ENCODE data around the gene RNF25.
A peak's percentile ranks its signal among the peaks of the same experiment; 100 is the strongest.

Gene RNF25

DNA sequence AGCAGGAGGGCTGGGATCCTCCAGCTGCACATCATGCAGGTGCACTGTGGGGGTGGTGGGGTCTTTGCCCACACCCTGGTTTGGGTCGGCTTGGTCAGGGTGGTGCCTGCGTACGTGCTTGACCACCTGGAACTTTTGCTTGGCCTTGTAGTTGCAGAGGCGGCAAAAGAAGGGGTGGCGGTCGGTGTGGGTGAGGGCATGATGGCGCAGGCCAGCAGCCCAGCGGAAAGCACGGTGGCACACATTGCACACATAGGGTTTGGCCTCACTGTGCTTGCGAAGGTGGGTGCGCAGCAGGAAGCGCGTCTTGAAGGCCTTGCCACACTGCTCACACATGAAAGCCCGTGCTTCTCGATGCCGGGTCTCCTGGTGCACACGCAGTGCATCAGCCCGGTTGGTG, 33.4 kb downstream of the RNF25 start:
- in situ Hi-C loops (cut with MboI; ENCODE audit: low pct_unique_long_range_greater_than_20kb, low sequenced_read_pairs), result no loop called here
- no peak for DNase-seq

DNA sequence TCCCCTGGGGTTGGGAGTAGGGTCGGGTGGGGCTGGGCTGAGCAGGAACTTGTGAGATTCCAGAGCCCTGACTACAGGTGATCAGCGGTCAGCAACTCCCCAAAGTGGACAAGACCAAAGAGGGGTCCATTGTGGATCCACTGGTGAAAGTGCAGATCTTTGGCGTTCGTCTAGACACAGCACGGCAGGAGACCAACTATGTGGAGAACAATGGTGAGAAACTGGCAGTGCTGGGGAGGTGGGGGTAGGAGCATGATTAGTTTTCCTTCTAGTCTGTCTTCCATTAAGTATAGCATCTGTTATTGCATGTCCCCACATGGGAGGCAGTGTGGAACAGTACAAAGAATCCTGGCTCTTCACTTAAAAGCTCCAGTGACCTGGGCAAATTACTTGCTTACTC, 36.1 kb downstream of the RNF25 start:
- in situ Hi-C loops (cut with MboI; ENCODE audit: low pct_unique_long_range_greater_than_20kb, low sequenced_read_pairs), result no loop called here
- DNase-seq, result no peak

DNA sequence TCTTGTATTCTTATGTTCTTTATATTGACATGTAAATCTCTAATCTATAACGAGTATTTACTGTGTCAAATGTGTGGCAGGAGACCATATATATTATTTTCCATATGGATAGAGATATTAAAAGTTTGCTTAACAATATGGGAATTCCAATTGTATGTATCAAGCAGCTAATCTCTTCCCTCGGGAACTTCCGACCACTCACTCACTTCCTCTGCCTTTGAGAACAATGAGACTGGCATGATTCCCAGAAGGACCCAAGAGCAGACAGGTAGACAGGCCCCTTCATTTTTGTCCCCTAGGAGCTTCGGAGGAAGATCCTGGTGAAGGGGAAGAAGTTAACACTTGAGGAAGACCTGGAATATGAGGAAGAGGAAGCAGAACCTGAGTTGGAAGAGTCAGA, 40.0 kb downstream of the RNF25 start:
- no peak for DNase-seq
- in situ Hi-C loops (cut with MboI; ENCODE audit: low pct_unique_long_range_greater_than_20kb, low sequenced_read_pairs), result no loop called here

DNA sequence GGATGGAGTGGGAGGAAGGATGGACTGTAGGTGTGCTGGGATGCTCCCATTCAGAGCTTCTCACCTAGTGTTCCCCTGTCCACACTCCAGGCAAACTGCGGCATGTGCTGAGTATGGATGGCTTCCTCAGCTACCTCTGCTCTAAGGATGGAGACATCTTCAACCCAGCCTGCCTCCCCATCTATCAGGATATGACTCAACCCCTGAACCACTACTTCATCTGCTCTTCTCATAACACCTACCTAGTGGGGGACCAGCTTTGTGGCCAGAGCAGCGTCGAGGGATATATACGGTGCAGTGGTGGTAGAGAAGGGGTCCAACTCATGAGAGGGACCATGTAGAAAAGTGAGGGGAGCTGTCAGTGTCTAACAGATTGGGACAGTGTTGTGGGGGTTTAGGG, 43.9 kb downstream of the RNF25 start:
- DNase-seq, result no peak
- in situ Hi-C loops (cut with MboI; ENCODE audit: low pct_unique_long_range_greater_than_20kb, low sequenced_read_pairs), result no loop called here

DNA sequence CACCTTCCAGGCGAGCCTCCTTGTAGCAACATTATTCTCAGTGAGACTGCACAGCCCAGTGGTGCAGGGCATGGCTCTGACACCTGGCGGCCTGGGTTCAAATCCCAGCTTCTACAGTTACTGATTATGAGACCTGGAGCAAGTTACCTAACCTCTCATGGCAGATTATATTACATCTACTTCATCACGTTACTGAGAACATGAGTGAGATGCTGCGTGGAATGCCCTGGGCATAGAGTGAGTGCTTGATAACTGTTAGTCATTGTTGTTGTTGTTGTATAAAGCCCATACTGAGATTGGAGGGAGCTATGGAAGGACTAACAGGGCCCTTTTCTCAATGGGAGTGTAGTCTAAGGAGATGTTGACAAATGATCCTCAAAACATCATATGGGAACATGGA, 45.4 kb downstream of the RNF25 start:
- in situ Hi-C loops (cut with MboI; ENCODE audit: low pct_unique_long_range_greater_than_20kb, low sequenced_read_pairs), result no loop called here
- no peak for DNase-seq

DNA sequence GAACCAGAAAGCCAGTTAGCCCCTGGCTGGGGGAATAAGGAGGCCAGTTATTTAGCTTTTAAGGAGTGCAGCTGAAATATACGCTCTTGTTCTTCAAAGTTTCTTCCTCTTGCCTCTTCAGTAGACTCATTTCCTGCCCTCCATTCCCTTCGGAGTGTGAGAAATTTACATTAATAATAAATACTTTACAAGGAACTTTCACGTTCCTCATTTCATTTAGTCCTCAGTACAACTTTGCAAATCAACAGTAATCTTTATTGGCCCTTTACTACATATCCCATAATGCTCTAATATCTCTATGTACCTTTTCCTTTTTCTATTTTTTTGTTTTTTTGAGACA, 48.5 kb downstream of the RNF25 start:
- no peak for DNase-seq
- in situ Hi-C loops (cut with MboI; ENCODE audit: low pct_unique_long_range_greater_than_20kb, low sequenced_read_pairs), result no loop called here

DNA sequence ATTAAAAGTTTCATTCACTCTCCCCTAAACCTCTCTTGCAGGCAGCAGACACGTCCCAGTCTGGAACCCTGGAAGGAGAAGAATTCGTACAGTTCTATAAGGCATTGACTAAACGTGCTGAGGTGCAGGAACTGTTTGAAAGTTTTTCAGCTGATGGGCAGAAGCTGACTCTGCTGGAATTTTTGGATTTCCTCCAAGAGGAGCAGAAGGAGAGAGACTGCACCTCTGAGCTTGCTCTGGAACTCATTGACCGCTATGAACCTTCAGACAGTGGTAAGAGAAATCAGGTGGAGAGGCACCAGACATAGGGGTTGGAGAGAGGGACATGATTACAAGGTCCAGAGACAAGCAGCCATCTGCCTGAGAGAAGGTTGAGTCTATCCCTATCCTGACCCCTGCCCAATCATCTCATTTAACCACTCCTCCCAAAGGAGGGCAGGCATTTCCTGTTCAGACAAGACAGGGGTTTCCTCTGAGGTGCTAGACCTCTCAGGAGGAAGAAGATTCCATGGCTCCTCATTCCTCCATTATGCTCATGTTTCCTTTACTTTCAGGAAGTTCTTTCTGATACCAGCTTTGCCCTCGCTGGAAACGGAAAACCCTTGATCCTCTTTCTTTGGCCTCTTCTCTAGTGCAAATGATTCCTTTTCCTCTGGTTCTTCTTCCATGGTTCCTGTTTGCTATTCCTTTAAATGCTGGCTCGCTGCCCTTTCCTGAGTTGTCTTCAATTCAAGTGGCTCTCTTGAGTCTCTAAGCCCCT, 49.0 kb downstream of the RNF25 start:
- peak; percentile 27 for DNase-seq
- in situ Hi-C loops (cut with MboI; ENCODE audit: low pct_unique_long_range_greater_than_20kb, low sequenced_read_pairs), result no loop called here

DNA sequence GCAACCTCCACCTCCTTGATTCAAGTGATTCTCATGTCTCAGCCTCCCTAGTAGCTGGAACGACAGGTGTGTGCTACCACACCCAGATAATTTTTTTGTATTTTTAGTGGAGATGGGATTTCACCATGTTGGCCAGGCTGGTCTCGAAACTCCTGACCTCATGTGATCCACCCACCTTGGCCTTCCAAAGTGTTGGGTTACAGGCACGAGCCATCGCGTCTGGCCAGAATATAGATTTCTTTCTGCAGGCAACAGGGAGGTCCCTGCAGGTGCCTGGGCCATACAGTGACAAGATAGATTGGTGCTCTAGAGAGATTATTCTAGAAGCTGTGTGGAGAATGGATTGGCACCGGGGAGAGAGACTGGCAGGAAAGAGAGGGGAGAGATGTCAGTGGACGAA, 50.8 kb downstream of the RNF25 start:
- in situ Hi-C loops (cut with MboI; ENCODE audit: low pct_unique_long_range_greater_than_20kb, low sequenced_read_pairs), result no loop called here
- DNase-seq, result no peak

DNA sequence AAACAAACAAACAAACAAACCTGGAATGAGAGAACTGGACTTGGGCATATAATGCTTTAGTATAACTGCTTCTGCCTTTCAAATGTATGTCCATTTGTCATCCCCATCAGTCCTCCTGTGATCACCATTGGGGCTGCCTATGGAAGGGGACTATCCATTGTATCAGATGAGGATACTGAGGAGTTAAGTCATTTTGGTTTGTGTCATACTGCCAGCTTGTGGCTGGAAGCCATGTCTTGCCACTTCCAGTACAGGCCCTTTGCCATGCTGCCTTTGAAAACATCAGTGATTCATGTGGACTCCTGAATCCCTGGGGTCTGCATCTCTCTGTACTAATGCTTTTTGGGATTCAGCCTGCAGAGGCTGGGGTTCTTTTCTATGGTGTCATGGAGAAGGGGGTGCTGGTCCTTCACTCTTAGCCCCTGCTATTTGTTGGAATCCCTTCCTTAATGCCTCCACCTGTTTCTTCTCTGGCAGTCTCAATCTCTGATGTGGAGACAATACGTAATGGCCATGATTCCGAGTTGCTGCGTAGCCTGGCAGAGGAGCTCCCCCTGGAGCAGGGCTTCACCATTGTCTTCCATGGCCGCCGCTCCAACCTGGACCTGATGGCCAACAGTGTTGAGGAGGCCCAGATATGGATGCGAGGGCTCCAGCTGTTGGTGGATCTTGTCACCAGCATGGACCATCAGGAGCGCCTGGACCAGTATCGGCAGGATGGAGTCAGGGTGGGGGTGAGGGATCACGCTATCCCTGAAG, 53.5 kb downstream of the RNF25 start:
- DNase-seq, result no peak
- in situ Hi-C loops (cut with MboI; ENCODE audit: low pct_unique_long_range_greater_than_20kb, low sequenced_read_pairs), result no loop called here

DNA sequence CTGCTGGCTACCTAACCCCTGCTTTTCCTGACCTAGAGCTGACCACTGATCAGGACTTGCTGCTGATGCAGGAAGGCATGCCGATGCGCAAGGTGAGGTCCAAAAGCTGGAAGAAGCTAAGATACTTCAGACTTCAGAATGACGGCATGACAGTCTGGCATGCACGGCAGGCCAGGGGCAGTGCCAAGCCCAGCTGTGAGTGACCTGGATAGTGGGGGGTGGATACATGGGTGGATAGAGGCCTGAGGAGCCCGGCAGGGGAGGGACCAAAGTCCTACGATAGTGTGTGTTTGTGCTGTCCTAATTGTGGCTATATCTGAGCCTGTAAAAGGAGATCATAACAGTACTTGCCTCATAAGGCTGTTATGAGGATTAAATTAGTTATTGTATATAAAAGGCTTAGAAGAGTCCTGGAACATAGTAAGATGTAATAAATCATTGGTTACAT, 55.9 kb downstream of the RNF25 start:
- DNase-seq, result no peak
- in situ Hi-C loops (cut with MboI; ENCODE audit: low pct_unique_long_range_greater_than_20kb, low sequenced_read_pairs), result no loop called here

Data from KBM-7 (cell line).